HG03066 (cell line): ENCODE data around the gene ACSBG1.

Experiments
- ATAC-seq: cut with Tn5 transposase; IDR thresholded peaks from one replicate; pipeline ENCODE4 v1.9.1; 2021; ENCODE audit warnings: low read depth; ENCODE audit not compliant: unreplicated experiment

The ACSBG1 gene

DNA sequence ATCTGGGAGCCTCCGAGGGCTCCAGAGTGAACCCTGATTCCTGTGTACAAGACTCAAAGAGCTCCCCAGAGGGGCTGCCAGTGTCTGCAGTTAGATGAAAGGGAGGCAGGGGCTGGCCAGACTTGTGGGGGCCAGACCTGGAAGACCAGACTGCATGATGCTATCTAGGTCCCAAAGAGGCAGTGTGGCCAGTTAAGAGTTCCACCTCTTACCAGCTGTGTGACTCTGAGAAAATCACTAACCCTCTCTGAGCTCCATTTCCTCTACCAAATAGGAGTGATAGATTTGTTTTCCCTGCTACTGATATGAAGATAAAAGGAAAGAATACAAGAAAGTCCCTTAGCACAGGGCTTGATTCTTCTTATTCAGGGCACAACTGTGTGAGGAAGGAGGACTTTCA is 29.0 kb downstream of the ACSBG1 start:
- no peak for ATAC-seq

DNA sequence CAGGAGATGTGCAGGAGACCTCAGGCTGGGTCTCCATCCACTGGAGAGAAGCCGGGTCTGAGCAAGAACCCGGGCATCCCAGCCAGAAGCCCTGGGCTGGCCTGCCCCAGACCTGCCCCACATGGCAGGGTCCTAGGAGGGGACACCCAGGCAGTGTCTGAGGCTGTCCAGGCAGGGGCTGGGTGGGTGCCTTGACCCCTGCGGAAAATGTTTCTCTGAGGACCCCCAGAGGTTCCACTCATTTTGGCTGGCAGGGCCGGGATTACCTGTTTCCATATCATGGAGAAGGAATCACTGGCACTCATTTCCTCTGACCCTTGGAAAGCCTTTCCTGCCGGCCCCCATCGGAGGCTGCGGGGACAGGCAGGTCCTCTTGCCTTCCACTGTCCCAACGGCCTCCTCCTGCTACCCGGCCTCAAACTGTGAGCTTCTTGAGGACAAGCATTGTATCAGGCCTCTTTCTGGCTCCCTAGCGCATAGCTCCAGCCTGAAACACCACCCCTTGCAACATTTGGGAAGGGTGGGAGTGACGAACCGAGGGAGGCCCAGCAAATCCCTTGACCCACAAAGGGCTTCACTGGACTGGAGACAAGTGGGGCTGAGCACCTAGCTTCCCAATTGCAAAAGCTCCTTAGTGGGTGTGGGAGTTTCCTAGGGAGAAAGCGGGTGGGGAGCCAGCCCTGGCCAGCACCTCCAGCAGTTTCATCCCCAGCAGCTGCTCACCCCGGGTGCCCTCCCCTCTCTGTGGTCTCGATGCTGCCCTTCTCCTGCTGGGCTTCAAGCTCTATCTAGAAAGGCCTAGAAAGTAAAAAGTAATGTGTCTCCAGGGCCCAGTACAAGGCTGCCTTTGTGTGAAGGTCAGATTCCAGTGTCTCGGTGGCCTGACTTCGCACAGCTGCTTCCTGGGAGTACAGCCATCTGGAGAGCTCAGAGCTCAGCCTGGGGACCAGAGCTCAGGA is 29.7 kb downstream of the ACSBG1 start:
- no peak for ATAC-seq

DNA sequence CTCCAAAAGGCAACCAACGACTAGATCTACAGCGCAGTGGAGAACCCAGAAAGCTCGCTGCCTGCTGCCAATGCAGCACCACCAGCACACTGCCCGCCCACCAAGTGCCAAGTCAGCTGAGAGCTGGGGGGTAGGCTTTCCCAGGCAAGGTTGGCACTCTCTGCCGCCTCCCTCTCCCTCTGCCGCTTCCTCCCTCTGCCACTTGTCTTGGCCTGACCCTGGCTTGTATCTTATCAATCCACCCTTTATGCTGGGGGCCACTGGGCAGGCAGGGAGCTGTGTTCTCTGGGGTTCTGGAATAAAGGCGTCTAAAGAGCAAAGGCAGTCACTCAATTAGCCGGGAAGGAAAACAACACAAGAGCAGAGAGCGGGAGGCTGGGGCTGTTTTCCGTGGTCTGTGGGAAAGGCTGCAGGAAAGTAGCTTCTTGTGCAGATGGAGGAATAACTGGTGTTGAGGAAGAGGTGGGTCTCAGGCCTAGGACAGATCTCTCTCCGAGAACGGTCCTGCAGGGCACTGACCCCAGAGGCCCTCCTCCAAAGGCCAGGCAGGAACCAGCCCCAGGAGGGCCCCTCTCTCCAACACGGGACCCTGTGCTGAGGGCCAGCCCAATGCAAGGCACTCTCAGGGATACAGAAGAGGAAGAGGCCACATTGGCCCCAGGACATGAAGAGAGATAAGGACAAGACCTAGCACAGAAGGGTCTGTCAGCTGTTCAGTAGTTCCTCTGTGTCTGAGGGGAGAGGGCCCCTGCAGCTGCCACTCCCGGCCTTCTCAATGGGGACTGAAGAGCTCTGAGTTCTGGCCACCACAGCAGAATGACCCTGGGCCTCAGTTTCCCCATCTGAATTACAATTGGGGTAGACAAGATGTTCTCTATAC is 30.8 kb downstream of the ACSBG1 start:
- no peak for ATAC-seq

DNA sequence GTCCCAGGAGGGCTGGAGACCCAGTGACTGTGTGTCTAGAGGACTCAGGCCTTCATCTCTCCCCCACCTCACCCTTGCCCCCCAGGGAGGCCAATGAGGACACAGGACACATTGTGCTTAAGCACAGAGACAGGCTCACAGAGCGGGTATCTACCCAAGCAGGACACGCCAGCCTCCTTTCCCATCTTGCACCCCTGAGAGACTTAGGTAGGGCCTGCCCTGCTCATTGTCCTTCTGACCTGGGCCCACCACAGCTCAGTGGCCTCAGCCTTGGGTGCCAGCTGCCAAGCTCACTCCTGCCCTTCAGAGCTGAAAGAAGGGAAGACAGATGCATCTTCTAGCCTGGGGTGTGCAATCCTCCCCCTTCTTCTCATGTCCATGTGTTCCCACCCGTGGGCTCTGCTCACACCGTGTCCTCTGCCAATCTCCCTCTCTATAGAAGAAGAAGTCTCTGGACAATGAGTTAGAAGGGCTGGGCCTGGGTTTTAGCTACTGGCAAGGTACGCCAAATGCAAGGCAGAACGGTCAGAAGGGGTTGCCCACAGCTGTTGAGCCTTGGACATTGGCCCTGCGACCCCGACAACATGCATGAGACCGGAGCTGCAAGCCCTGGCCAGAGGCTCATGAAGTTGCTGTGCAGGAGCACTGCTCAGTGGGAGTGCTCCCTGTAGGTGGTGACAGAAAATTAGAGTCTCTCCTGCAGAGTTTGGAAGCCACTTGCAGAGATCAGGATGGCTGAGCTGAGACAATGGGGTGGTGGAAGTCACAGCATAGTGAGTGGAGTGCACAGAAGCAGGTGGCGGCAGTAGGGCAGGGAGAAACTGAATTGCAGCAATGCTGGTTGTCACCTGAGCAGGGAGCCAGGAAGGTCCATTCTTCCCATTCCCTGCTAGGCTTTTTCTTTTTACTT is 32.8 kb downstream of the ACSBG1 start:
- ATAC-seq, result no peak

DNA sequence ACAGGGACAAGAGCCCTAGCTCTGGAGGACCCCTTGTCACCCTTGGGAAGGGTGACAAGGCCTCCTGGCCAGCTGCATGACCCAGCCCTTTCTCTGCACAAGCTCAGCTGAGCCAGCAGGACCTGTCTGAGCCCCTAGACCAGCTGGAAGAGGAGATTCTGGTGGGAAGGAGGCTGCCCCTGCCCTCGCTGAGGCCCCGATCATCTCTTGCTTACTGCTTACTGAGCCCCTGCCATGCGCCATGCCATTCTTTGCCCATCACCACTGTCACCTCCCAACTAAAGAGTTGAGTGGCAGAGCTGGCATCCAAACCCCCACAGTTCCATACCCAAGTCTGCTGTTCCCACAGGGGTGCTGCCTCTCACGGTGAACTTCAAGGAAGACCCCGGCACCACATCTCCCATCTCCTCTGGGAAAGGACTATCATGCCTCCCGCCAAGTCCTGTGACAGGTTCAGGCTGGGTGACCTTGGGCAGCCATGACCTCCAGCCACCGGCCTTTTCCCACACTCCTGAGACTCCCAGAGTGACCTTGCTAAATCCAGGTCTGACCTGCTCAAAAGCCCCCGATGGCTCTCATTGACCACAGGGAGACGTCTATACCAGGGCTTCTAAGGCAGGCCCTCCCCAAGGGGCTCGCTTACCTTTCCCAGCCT is 34.0 kb downstream of the ACSBG1 start:
- no peak for ATAC-seq

DNA sequence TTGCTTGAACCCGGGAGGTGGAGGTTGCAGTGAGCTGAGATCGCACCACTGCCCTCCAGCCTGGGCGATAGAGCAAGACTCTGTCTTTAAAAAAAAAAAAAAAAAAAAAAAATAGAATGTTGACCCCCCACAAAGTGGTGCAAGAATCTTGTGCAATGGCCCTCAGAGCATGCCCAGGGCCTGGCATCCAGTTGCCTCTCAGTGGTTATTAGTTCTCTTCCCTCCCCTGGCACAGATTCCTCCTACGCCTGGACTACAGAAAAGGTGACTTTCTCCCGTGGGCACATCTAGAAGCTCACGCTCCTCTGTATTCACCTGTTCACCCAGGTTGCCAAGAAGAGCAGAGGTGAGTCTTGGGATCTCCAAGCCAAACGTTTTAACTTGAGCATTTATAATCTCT is 36.7 kb downstream of the ACSBG1 start:
- ATAC-seq, result no peak

DNA sequence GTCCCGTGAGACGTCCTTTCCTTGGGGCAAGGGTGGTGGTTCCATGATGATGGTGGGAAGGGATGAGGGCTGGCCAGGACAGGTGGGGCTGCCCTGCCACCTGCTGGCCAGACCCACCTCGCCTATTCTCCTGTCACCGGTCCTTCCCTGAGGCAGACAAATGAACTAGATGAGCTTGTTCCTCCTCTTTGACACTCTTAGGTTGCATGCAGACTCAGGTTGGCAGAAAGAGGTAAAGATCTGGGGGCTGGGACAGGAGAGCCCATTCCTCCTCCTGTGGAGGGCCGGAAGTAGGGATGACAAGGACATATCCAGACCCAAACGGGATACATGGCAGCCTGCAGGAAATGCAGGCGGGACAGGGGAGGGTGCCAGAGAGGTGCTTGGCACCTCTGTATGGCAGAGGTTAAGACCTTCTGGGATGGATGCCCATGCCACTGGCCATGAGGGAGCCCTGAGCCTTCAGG is 38.6 kb downstream of the ACSBG1 start:
- ATAC-seq, result no peak

DNA sequence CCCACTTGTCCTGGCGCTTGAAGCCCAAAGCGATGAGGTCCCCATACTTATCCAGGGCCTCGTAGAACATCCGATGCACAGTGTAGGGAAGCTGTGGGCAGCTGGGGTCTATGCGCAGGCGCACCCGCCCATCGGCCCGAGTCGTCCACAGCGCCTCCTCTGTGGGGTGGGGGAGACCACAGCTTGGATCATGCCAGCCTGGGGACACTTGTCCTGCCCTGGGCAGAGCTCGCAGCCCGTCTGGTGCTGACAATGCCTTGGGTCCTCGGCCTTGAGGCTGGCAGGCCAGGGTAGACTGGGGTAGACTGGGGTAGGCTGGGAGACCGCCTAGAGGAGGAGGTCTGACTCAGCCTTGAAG is 39.8 kb downstream of the ACSBG1 start:
- no peak for ATAC-seq

DNA sequence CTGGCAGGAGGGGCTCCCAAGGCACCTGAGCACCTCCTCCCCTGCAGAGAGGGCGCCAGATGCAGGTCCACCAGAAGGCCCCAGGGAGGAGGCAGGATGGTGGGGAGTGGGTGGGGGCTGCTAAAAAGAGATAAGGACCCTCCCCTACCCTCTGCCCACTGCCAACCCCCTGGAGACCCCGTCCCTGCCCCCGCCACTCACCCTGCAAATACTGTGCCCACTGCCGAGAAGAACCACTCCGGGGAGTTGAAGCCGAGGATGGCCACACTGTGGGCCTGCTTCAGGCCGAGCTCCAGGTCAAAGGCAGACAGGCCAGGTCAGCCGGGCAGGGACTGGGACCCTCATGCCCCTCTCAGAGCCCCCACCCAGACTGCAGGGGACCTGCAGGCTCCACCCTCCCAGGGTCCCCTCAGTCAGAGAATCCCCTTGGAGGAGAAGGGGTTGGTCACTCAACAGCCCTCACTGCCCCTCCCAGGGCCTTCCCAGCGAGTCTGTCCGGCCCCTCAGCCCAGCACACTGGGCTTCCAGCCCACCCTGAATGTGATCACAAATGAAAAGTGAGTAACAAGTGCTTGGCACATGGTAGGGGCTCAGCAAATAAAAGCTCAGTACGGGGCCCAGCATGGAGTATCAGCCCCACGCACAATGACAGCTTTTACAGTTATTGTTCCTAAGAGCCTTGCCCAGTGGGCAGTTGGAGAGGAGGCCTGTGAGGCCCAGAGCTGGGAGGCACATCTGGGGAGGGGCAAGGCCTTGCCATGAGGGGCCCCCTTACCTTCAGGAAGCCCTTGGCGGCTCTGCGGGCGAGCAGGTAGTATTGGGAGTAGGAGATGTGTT is 40.4 kb downstream of the ACSBG1 start:
- ATAC-seq, result no peak

DNA sequence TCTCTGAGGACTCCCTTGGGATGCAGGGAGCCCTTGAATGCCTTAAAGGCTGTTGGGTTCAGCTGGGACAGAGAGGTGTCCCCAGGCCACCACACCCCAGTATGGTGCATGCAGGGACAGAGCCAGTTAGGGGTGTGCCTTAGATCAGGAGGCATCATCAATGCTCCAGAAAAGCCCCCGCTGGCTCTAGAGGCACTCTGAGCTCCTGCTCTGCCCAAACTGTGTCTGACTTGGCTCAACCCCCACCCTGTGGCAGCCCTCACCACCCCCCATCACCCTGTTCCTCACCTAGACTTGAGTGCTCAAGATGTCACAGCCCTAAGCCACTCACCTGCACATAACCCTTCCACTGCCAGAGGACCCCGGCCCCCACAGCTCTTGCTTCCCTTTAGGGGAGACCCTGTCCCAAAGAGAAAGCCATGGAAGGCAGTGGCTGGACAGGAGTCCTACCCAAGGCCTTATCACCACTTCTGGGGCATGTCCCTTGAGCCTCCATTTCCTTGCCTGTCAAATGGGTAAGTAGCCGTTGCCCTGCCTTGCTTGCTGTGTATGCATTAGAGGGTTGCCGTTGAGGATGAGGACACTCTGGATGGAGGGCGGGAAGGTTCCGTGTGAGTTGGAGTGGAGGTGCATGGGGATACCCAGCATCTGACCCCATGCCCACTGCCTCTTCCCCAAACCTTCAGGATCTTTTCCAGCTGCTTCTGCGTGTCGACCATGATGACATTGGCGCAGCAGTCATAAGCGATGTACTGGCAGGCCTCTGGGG is 41.4 kb downstream of the ACSBG1 start:
- no peak for ATAC-seq

DNA sequence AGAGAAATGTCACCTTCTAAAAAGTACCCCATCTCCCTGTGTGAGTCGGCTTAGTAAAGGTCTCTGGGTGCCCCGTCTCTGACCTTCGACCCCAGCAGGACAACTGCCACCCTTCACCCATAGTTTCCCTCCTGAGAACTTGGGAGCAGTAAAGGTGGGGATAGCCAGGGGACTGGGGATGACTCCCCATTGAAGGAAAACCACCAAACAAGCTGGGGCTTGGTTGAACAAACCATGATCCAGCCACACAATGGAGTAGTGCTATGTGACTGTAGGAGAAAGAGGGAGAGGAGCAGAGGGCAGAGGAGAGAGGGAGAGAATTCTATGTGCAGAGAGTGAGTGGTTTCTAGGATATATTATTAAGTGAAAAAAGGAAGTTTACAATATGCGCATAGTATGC is 51.5 kb downstream of the ACSBG1 start:
- ATAC-seq, result no peak

DNA sequence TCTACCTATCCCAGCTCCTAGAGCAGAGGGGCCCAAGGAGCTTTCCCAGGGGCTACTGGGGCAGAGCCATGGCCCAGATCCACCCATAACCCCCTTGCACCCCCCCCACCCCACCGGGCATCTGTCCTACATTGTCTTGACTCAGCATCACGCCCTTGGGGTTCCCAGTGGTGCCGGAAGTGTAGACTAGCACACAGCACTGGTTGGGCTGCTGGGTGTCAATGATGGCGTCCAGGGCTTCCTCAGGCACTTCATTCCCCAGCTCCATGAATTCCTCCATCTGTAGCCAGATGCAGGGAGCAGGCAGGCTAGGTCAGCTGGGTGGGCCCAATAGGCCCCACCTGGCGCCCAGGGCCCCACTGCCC is 52.0 kb downstream of the ACSBG1 start:
- no peak for ATAC-seq

DNA sequence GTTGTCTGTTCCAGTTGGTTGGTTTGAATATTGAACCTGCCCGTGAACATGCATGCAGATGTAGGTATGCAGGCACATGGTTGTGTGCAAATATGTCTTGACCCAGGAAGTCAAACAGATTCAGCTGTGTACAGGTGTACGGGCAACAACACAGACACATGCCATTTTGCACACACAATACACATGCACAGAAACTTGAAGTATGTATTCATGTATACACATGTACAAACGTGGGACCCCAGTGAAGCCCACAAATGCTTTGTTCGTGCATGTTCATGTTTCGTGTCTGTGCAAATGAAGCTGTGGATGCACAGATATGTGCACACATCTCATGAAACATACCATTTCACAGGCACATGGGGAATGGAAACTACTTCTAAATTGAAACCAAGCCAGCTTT is 54.5 kb downstream of the ACSBG1 start:
- no peak for ATAC-seq

DNA sequence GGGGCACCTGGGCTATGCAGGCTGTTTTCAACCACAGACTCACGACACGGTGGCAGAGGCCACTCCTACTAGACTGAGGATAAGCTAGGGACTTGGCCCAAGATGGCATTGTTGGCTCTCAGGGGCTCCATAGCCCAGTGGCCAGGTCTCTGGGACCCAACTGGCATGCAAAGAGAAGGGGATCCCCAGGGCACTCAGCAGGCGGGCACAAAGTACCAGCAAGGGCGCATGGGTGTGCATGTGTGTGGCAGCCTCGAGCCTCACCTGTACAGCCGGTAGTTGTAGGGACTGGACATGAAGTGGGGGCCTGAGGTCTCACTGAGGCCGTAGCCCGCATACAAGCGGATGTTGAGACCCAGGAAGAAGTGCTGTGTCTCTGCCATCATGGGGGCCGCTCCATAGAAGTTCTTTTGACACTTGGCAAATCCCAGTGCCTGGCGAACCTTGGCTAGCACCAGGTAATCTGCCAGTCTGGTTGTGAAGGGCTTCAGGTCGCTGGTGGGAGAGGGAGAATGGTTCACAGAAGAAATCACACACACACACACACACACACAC is 55.0 kb downstream of the ACSBG1 start:
- no peak for ATAC-seq

DNA sequence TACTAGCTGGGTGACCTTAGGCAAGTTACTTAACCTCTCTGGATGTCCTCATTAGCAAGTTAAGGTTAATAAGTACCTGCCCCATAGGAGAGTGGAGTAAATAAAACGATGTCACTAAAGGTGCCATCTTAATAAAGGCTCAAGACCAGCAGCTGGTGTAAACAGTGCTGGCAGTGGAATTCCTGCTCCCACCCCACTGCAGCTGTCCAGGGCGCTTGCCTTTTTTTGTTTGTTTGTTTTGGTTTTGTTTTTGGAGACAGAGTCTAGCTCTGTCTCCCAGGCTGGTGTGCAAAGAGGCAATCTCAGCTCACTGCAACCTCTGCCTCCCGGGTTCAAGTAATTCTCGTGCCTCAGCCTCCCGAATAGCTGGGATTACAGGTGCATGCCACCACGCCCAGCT is 56.3 kb downstream of the ACSBG1 start:
- no peak for ATAC-seq

DNA sequence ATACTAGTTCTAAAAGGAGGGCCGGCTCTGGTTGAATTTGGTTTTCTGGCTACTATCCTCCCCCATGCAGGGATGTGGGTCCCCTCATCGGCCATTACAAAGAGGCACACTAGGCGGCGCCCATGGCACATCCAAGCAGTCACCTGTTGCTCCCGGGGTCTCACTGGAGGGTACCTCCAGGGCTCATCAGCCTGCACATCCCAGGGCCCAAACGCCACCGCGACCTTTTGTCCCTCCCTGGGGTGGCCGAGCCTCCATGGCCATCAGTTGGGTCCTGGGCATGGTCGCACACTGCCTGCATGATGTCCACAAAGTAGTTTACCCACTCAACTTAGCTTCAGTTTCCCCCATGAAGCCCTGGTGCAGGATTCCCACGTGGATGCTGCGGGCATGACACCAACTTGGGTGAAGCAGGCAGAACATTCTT is 56.9 kb downstream of the ACSBG1 start:
- ATAC-seq, result no peak

DNA sequence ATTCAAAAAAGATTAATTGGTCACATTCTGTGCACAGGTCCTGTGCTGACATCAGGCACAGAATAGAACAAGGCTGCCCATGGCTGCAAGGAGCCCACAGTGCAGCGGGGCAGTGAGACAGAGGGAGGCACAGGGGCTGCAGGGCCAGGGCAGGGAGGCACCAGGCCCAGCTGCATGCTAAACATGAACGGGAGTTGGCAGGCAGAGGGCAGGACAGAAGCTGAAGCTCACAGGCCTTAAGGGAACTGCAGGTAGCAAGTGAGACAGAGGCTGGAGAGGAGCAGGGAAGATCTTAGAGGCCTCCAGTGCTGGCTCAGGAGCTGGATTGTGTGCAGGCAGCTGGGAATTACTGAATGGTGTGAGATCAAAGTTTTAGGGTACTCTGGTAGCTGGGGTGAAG is 59.0 kb downstream of the ACSBG1 start:
- ATAC-seq, result no peak

DNA sequence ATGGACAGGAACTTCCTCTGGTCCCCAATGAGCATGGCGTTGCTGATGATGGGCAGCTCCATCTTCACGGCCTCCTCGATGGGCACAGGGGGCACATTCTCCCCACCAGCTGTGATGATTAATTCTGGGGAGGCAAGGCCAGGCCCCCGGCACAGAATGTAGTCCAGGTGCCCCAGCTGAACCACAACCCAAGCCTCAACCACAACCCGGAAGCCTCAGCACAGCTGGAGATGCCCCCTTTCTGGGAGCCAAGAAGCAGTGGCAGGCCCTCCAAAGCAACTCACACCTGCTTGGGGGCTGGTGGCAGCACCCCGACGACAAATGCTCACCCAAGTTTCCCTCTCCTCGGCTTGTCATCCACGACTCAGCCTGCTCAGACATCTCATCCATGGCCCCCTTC is 60.0 kb downstream of the ACSBG1 start:
- ATAC-seq, result no peak
